Activated B cell treated with CpG ODN at 0.5 μM for 24 hours (primary cell): ENCODE measurements around the gene PTPN14. TPM values are rescaled to one million over a fixed set of nuclear protein-coding genes. Genes with fewer than 3 reads are reported as not detected.

ENCODE experiments used
- ATAC-seq: fragments of 200-7000 bp; cut with Tn5 transposase; one replicate; pipeline ENCODE4 v1.10.0; 2021; ENCODE audit warnings: low read depth, mild to moderate bottlenecking, moderate library complexity
- CTCF ChIA-PET: fragments of 350-600 bp; sonication (Branson Sonifier 250); formaldehyde crosslinking; loops from one replicate; lab custom pipeline; 2021; ENCODE audit warnings: antibody characterized with exemption; lab: Charles Lee
- POLR2A ChIA-PET: fragments of 350-600 bp; sonication (Branson Sonifier 250); formaldehyde crosslinking; loops from one replicate; lab custom pipeline; 2021; ENCODE audit warnings: antibody characterized with exemption; lab: Charles Lee
- DNase-seq: peaks from one replicate; pipeline ENCODE4 v3.0.0; 2022
- H3K27ac Mint-ChIP-seq: one replicate; pipeline ENCODE4 v1.8.0; 2020; ENCODE audit warnings: mixed read lengths
- H3K27me3 Mint-ChIP-seq: one replicate; pipeline ENCODE4 v1.8.0; 2021; ENCODE audit warnings: mixed read lengths
- H3K36me3 Mint-ChIP-seq: one replicate; pipeline ENCODE4 v1.8.0; 2021; ENCODE audit warnings: low read depth, mixed read lengths
- H3K4me1 Mint-ChIP-seq: one replicate; pipeline ENCODE4 v1.8.0; 2021; ENCODE audit warnings: mixed read lengths
- H3K4me3 Mint-ChIP-seq: one replicate; pipeline ENCODE4 v1.8.0; 2020; ENCODE audit warnings: mild to moderate bottlenecking, mixed read lengths
- H3K9me3 Mint-ChIP-seq: one replicate; pipeline ENCODE4 v1.8.0; 2020; ENCODE audit warnings: mixed read lengths
- intact Hi-C: fragments of 100-400 bp; cut with micrococcal nuclease; formaldehyde crosslinking; loops from one replicate; pipeline ENCODE4 v1.15.1; 2024
- total RNA-seq: library from RNA; stranded (reverse); gene quantifications from 2 replicates; pipeline ENCODE4 v1.2.3, GENCODE V29; 2022
- TF ChIP-seq, protein P1 (sequence below): fragments of 200-600 bp; IDR thresholded peaks from one replicate; pipeline ENCODE4 v1.8.0; 2022; ENCODE audit warnings: antibody characterized with exemption, mild to moderate bottlenecking

PTPN14 gene
- total RNA-seq, 1 donor from 2014 or later, result not detected

DNA sequence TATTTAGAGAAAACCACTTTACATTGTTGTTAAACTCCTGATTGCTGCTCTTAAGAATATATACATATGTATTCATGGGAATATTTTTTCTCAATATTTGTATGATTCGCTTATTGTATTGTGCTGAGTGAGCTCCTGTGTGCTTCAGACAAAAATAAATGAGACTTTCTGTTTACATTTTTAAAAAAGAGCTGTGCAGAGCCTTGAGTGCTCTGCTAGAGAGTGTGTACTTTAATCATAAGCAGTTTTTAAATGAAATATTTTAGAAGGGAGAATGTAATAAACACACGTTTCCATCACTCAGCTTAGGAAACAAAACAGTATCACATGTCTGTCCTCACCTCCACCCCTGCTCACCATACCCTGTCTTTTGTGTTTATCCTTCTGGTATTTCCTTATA, 9.7 kb downstream of the PTPN14 start:
- Mint-ChIP-seq H3K36me3 (no peaks in the 10 kb centered on the region), H3K9me3 (no peaks in the 10 kb centered on the region), H3K4me3 (no peak overlapping the region), H3K27ac (no peak overlapping the region), H3K4me1 (no peaks in the 10 kb centered on the region), H3K27me3 (peaks cover 12% of the 10 kb centered on the region)
- ATAC-seq (no peak), DNase-seq (no peak)
- ChIA-PET POLR2A (no interaction called here), CTCF (no interaction called here)
- intact Hi-C loops, result no loop called here
- TF ChIP-seq, protein P1, sequence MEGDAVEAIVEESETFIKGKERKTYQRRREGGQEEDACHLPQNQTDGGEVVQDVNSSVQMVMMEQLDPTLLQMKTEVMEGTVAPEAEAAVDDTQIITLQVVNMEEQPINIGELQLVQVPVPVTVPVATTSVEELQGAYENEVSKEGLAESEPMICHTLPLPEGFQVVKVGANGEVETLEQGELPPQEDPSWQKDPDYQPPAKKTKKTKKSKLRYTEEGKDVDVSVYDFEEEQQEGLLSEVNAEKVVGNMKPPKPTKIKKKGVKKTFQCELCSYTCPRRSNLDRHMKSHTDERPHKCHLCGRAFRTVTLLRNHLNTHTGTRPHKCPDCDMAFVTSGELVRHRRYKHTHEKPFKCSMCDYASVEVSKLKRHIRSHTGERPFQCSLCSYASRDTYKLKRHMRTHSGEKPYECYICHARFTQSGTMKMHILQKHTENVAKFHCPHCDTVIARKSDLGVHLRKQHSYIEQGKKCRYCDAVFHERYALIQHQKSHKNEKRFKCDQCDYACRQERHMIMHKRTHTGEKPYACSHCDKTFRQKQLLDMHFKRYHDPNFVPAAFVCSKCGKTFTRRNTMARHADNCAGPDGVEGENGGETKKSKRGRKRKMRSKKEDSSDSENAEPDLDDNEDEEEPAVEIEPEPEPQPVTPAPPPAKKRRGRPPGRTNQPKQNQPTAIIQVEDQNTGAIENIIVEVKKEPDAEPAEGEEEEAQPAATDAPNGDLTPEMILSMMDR, result no peak

DNA sequence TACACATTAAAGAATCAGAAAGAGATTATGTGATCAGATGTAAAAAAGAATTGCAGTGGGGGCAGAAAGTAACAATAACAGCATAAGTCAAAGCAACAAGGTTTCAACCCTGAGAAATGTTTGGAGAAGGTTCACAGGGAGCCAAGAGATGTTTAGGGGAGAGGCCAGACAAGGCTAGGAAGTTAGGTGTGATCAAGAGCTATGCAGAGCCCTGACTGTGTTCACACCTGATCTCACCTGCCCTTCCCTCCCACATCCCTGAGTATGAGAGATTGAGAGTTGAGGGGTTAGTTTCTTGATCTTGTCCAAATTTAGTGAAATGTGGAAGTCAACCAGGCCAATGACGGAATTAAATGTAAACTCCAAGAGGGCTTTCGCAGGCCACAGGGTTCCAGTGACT, 10.2 kb downstream of the PTPN14 start:
- H3K4me1 Mint-ChIP-seq, result no peaks in the 10 kb centered on the region
- intact Hi-C loops, result no loop called here
- ATAC-seq, result no peak
- no peak overlapping the region for H3K27ac Mint-ChIP-seq
- H3K4me3 Mint-ChIP-seq, result no peak overlapping the region
- POLR2A ChIA-PET, result no interaction called here
- CTCF ChIA-PET, result no interaction called here
- H3K36me3 Mint-ChIP-seq, result no peaks in the 10 kb centered on the region
- peaks cover 12% of the 10 kb centered on the region for H3K27me3 Mint-ChIP-seq
- TF ChIP-seq, protein P1, result no peak
- H3K9me3 Mint-ChIP-seq, result no peaks in the 10 kb centered on the region
- DNase-seq, result no peak

DNA sequence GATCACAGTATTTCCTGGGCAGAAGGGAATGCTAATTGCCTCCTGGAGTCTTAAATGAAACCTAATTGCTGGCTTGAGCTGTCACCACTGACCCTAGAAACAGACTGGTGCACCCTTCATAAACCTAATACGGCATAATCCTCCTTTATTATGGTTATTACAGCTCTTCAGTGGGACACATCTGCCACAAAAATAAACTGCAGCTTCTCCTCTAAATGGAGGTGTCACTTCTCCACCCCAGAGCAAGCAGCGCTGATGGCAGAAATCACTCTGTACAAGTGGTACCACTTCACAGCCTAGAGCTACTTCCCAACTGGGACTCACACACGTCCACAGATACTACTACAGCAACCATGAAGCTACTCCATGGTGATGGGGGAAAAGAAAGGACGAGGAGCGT, 11.1 kb downstream of the PTPN14 start:
- Mint-ChIP-seq H3K27me3 (peaks cover 12% of the 10 kb centered on the region), H3K9me3 (no peaks in the 10 kb centered on the region), H3K4me3 (no peak overlapping the region), H3K27ac (no peak overlapping the region), H3K4me1 (no peaks in the 10 kb centered on the region), H3K36me3 (no peaks in the 10 kb centered on the region)
- ChIA-PET POLR2A (no interaction called here), CTCF (no interaction called here)
- DNase-seq, result no peak
- ATAC-seq, result no peak
- TF ChIP-seq, protein P1, result no peak
- intact Hi-C loops, result no loop called here

DNA sequence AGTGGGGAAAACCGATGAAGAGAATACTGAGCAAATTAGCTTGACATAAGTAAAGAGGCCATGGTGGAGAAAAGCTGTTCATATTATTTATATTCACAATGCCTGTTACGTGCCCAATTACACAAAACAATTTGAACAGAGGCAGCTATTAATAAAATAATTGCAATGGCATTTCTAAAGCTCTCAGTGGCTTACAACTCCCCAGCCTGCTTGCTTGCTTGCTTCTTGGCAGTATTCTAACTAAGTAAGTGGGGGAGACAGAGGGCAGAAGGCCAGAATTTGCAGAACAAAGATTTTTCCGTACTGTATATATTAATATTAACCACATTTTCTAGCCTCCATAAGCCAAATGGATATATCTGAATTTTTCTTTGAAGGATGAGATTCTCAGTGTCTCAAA, 12.9 kb downstream of the PTPN14 start:
- Mint-ChIP-seq H3K9me3 (no peaks in the 10 kb centered on the region), H3K36me3 (no peaks in the 10 kb centered on the region), H3K4me3 (no peak overlapping the region), H3K27me3 (peaks cover 12% of the 10 kb centered on the region), H3K4me1 (no peaks in the 10 kb centered on the region), H3K27ac (no peak overlapping the region)
- intact Hi-C loops, result no loop called here
- POLR2A ChIA-PET, result no interaction called here
- TF ChIP-seq, protein P1, result no peak
- CTCF ChIA-PET, result no interaction called here
- DNase-seq, result no peak
- no peak for ATAC-seq

DNA sequence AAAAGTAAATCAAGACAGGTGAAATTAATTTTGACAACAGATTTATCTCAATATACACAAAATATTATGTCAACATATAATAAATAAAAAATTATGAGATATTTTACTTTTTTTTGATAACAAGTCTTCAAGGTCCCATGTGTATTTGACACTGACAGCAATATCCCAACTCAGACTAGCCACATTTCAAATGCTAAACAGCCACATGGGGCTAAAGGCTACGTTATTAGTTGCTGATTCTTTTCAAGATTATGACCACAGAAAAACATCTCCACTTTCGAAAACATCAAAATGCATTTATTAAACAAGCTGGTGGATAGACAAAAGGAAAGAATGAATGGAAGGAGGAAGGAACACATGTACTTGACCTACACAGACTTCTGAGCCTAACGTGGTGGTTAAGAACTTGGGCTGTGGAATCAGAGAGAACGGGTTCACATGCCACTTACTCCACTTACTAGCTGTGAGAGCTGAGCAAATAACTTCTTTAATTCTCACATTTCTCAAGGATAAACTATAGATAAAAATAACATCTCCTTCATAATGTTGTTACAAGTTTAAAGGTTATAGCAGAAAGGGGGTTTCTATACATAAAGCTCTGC, 13.4 kb downstream of the PTPN14 start:
- ChIA-PET CTCF (no interaction called here), POLR2A (no interaction called here)
- Mint-ChIP-seq H3K9me3 (no peaks in the 10 kb centered on the region), H3K36me3 (no peaks in the 10 kb centered on the region), H3K4me3 (no peak overlapping the region), H3K27ac (no peak overlapping the region), H3K27me3 (peaks cover 11% of the 10 kb centered on the region), H3K4me1 (no peaks in the 10 kb centered on the region)
- TF ChIP-seq, protein P1, result no peak
- DNase-seq (no peak), ATAC-seq (no peak)
- intact Hi-C loops, result no loop called here
